H1 (cell line): ENCODE data around the gene AIG1. TPM values are rescaled to one million over a fixed set of nuclear protein-coding genes. Genes with fewer than 3 reads are reported as not detected.

ENCODE experiments used
- CTCF ChIA-PET: fragments of 300-600 bp; sonication (Branson Sonifier 250); formaldehyde crosslinking; loops from one replicate; lab custom pipeline; 2021; ENCODE audit not compliant: partially characterized antibody; lab: Charles Lee
- POLR2A ChIA-PET: fragments of 300-600 bp; sonication (Branson Sonifier 250); formaldehyde crosslinking; loops from one replicate; lab custom pipeline; 2021; ENCODE audit warnings: inconsistent platforms; ENCODE audit not compliant: partially characterized antibody; lab: Charles Lee
- DNase-seq, 2 experiments: peaks; one replicate each; pipeline versions ENCODE4 v3.0.0 to v3.0.0-alpha.2; 2010 to 2022; ENCODE audit warnings: low spot score in 2 of 2, low read depth in 1 of 2, mixed read lengths in 1 of 2
- FAIRE-seq: peaks from 2 replicates; lab custom pipeline; 2011; peaks lifted over from hg19 to GRCh38; lab: Jason Lieb, UNC
- H2AFZ ChIP-seq: 2 replicates; pipeline ENCODE4 v1.8.1; 2012; ENCODE audit warnings: low read length, inconsistent platforms
- H2AK5ac ChIP-seq: 2 replicates; pipeline ENCODE4 v1.6.1; 2013; ENCODE audit warnings: low read depth, low read length
- H2BK120ac ChIP-seq: replicated peaks from 2 replicates; pipeline ENCODE3; 2013; ENCODE audit warnings: low read depth, low read length, inconsistent platforms
- H2BK12ac ChIP-seq: 2 replicates; pipeline ENCODE4 v1.6.1; 2013; ENCODE audit warnings: low read depth, low read length
- H2BK15ac ChIP-seq: 2 replicates; pipeline ENCODE4 v1.6.1; 2013; ENCODE audit warnings: low read length
- H2BK20ac ChIP-seq: 2 replicates; pipeline ENCODE4 v1.6.1; 2013; ENCODE audit warnings: low read length
- H2BK5ac ChIP-seq: 2 replicates; pipeline ENCODE4 v1.6.1; 2013; ENCODE audit warnings: low read depth, low read length
- H3K14ac ChIP-seq: 2 replicates; pipeline ENCODE4 v1.6.1; 2013; ENCODE audit warnings: inconsistent platforms; ENCODE audit not compliant: insufficient read length
- H3K18ac ChIP-seq: 2 replicates; pipeline ENCODE4 v1.6.1; 2013; ENCODE audit warnings: low read length; ENCODE audit errors: extremely low read depth
- H3K23ac ChIP-seq: 2 replicates; pipeline ENCODE4 v1.6.1; 2013; ENCODE audit warnings: inconsistent platforms; ENCODE audit not compliant: insufficient read length
- H3K23me2 ChIP-seq: 2 replicates; pipeline ENCODE4 v1.6.1; 2013; ENCODE audit warnings: low read depth, low read length
- H3K27ac ChIP-seq: 2 replicates; pipeline ENCODE4 v1.6.1; 2011; ENCODE audit warnings: low read depth, low read length, inconsistent platforms
- H3K27me3 ChIP-seq, 4 experiments: replicated peaks in 1 of 4; 1 replicate in 1 of 4; 2 replicates in 3 of 4; pipeline versions ENCODE4 v1.6.1 to v1.8.1; 2011 to 2013; ENCODE audit warnings: low read length in 3 of 4, mild to moderate bottlenecking in 3 of 4, inconsistent platforms in 2 of 4, mixed read lengths in 2 of 4, moderate library complexity in 1 of 4; ENCODE audit not compliant: control insufficient read depth in 3 of 4, insufficient read depth in 3 of 4; ENCODE audit errors: extremely low read depth in 1 of 4
- H3K36me3 ChIP-seq, 4 experiments: 2 replicates each; pipeline versions ENCODE4 v1.6.1 to v1.8.1; 2011 to 2013; ENCODE audit warnings: mild to moderate bottlenecking in 4 of 4, low read length in 3 of 4, moderate library complexity in 2 of 4, control low read depth in 1 of 4, inconsistent platforms in 1 of 4; ENCODE audit not compliant: insufficient read depth in 4 of 4, control insufficient read depth in 2 of 4
- H3K4ac ChIP-seq: replicated peaks from 2 replicates; pipeline ENCODE3; 2013; ENCODE audit warnings: low read length, low read depth, mixed read lengths, inconsistent platforms; ENCODE audit not compliant: insufficient read length
- H3K4me1 ChIP-seq, 4 experiments: replicated peaks in 1 of 4; 1 replicate in 1 of 4; 2 replicates in 3 of 4; pipeline versions ENCODE4 v1.6.1 to v1.8.1; 2011 to 2013; ENCODE audit warnings: low read length in 3 of 4, inconsistent platforms in 2 of 4, mixed read lengths in 1 of 4; ENCODE audit not compliant: insufficient read depth in 4 of 4, control insufficient read depth in 3 of 4
- H3K4me2 ChIP-seq, 2 experiments: 2 replicates each; pipeline versions ENCODE4 v1.6.1 to v1.8.1; 2011 to 2013; ENCODE audit warnings: low read depth in 2 of 2, low read length in 2 of 2, control low read depth in 1 of 2, inconsistent platforms in 1 of 2, mild to moderate bottlenecking in 1 of 2; ENCODE audit not compliant: insufficient read depth in 1 of 2
- H3K4me3 ChIP-seq, 4 experiments: fragments of 200-600, 300-600 bp in 1 of 4; sonication (generic), shearing (Covaris generic), sonication (Bioruptor Twin) in 1 of 4; 2 replicates each; pipeline versions ENCODE4 v1.5.1 to v1.8.1; 2011 to 2016; ENCODE audit warnings: low read length in 4 of 4, low read depth in 3 of 4, control low read depth in 2 of 4, inconsistent platforms in 2 of 4, mild to moderate bottlenecking in 2 of 4, mixed read lengths in 1 of 4, moderate library complexity in 1 of 4; ENCODE audit not compliant: insufficient read depth in 2 of 4; ENCODE audit errors: extremely low read depth in 1 of 4
- H3K56ac ChIP-seq: replicated peaks from 2 replicates; pipeline ENCODE3; 2013; ENCODE audit warnings: low read depth, mild to moderate bottlenecking, mixed read lengths, low read length, inconsistent platforms; ENCODE audit not compliant: insufficient read length
- H3K79me1 ChIP-seq: 2 replicates; pipeline ENCODE4 v1.6.1; 2013; ENCODE audit warnings: low read depth, low read length, control low read depth
- H3K79me2 ChIP-seq, 2 experiments: 2 replicates each; pipeline versions ENCODE4 v1.6.1 to v1.8.1; 2012 to 2013; ENCODE audit warnings: low read length in 2 of 2, mild to moderate bottlenecking in 2 of 2, inconsistent platforms in 1 of 2; ENCODE audit not compliant: insufficient read depth in 2 of 2, control insufficient read depth in 1 of 2
- H3K9ac ChIP-seq, 4 experiments: replicated peaks in 1 of 4; 1 replicate in 1 of 4; 2 replicates in 3 of 4; pipeline versions ENCODE4 v1.6.1 to v1.8.1; 2011 to 2013; ENCODE audit warnings: low read depth in 3 of 4, low read length in 3 of 4, control low read depth in 2 of 4, mild to moderate bottlenecking in 2 of 4, moderate library complexity in 2 of 4, inconsistent platforms in 1 of 4; ENCODE audit errors: extremely low read depth in 1 of 4
- H3K9me3 ChIP-seq, 2 experiments: 2 replicates each; pipeline versions ENCODE4 v1.6.1 to v1.8.1; 2012 to 2013; ENCODE audit warnings: mild to moderate bottlenecking in 2 of 2, moderate library complexity in 2 of 2, control low read depth in 1 of 2, inconsistent platforms in 1 of 2, low read depth in 1 of 2, low read length in 1 of 2, mixed read lengths in 1 of 2; ENCODE audit not compliant: insufficient read depth in 2 of 2
- H4K20me1 ChIP-seq, 2 experiments: replicated peaks in 1 of 2; 2 replicates each; pipeline versions ENCODE3 to v1.8.1; 2011 to 2013; ENCODE audit warnings: inconsistent platforms in 2 of 2, low read length in 2 of 2, mild to moderate bottlenecking in 1 of 2; ENCODE audit not compliant: insufficient read depth in 2 of 2, control insufficient read depth in 1 of 2
- H4K5ac ChIP-seq: 2 replicates; pipeline ENCODE4 v1.6.1; 2013; ENCODE audit warnings: low read length, low read depth, mixed read lengths, inconsistent platforms; ENCODE audit not compliant: insufficient read length
- H4K8ac ChIP-seq: 2 replicates; pipeline ENCODE4 v1.8.0; 2013; ENCODE audit warnings: mild to moderate bottlenecking, moderate library complexity, low read length, inconsistent platforms; ENCODE audit not compliant: insufficient read depth; ENCODE audit errors: extremely low read depth
- H4K91ac ChIP-seq: replicated peaks from 2 replicates; pipeline ENCODE3; 2013; ENCODE audit warnings: low read length, mixed read lengths, inconsistent platforms; ENCODE audit not compliant: insufficient read length
- ASH2L ChIP-seq: fragments of 200-600, 300-600 bp; sonication (generic); IDR thresholded peaks from one replicate; pipeline ENCODE4 v1.7.1; 2017; ENCODE audit warnings: low read length
- CTBP2 ChIP-seq: IDR thresholded peaks from 2 replicates; pipeline ENCODE4 v1.7.0; 2011; ENCODE audit warnings: borderline replicate concordance, mild to moderate bottlenecking, moderate library complexity, mixed read lengths, low read length; ENCODE audit not compliant: insufficient read depth, insufficient read length
- GTF2F1 ChIP-seq: IDR thresholded peaks from 2 replicates; pipeline ENCODE4 v1.6.1; 2012; ENCODE audit warnings: low read depth, low read length, improper control_type of control experiment, borderline replicate concordance
- MAFK ChIP-seq: IDR thresholded peaks from 2 replicates; pipeline ENCODE4 v1.6.1; 2012; ENCODE audit warnings: low read depth, mild to moderate bottlenecking, improper control_type of control experiment, low read length
- RFX5 ChIP-seq: IDR thresholded peaks from 2 replicates; pipeline ENCODE4 v1.6.1; 2011; ENCODE audit warnings: low read depth, low read length, improper control_type of control experiment, borderline replicate concordance
- SP2 ChIP-seq: IDR thresholded peaks from 2 replicates; pipeline ENCODE4 v1.6.1; 2012; ENCODE audit warnings: mild to moderate bottlenecking, low read length, inconsistent platforms
- WGBS, 2 experiments: shearing (Covaris generic) in 1 of 2; methylation state at CpG; one replicate each; pipeline versions ENCODE4 v1.1.6 to v1.1.7; 2013 to 2015; ENCODE audit warnings: low lambda C conversion rate in 2 of 2, mixed read lengths in 2 of 2, inconsistent platforms in 1 of 2, low coverage in 1 of 2, missing lambda C conversion rate in 1 of 2; ENCODE audit not compliant: insufficient replicate concordance in 2 of 2, insufficient coverage in 1 of 2, insufficient read length in 1 of 2; ENCODE audit errors: extremely low coverage in 1 of 2, missing lambda C conversion rate in 1 of 2; 5-methylcytosine and 5-hydroxymethylcytosine counted together
- polyA plus RNA-seq, 7 experiments: library from polyadenylated mRNA; depleted of rRNA in 3 of 7; stranded (reverse) in 5 of 7; unstranded in 2 of 7; fragments of >200 nt in 5 of 7; fragments of 200-250 nt in 2 of 7; gene quantifications; 1 replicate in 5 of 7; 2 replicates in 1 of 7; 4 replicates in 1 of 7; pipeline versions ENCODE4 v1.2.1 to v1.2.3, GENCODE V29; 2011 to 2013; ENCODE audit warnings: missing spikeins in 2 of 7, mixed read lengths in 2 of 7
- total RNA-seq: library from RNA; stranded (reverse); fragmentation: NEBNext Ultra II Directional; extraction: Animal tissue kit (Norgen Biotek cat#: 25700); gene quantifications from 2 replicates; pipeline ENCODE4 v1.2.1, GENCODE V29; 2021

Gene AIG1
- total and polyA plus RNA-seq, 2 of the 8 experiments (the other 6 are each of a cell fraction or from before 2014, with no cell fraction given) = 56.6 to 58.4 TPM

DNA sequence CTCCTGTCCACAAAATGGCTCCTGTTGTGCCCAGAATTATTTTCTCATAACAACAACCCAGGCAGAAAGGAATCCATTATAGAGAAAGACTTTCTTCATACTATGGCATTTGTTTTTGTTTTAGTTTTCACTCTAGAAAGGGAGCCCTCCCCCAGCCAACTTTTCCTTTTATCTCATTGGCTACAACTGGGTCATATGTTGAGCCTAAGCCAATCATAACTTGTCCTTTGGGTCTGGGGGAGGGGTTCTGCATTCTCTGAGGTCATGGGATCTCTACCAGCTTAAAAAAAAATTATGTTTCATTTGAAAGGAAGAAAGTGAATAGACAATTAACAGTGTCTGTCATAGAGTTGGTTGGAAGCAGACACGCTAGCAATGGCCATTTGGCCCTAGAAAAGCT, 177.6 kb downstream of the AIG1 start:
- H3K14ac ChIP-seq = no peak overlapping the region
- POLR2A ChIA-PET = no interaction called here
- H3K23me2 ChIP-seq = no peaks in the 10 kb centered on the region
- H2BK5ac ChIP-seq = no peak overlapping the region
- H3K9ac ChIP-seq = no peak overlapping the region
- CTCF ChIA-PET = interaction anchor here (0.8 kb wide), 1 partner anchor 29 kb away, joined by 3 read pairs; no protein-coding TSS in a partner anchor
- no peak for DNase-seq
- no peak overlapping the region for H3K56ac ChIP-seq
- no peak overlapping the region for H3K23ac ChIP-seq
- no peak overlapping the region for H3K4me3 ChIP-seq
- no peaks in the 10 kb centered on the region for H3K27me3 ChIP-seq
- H2AFZ ChIP-seq = no peak overlapping the region
- H2BK20ac ChIP-seq = no peak overlapping the region
- WGBS, 2 experiments = 93% methylated on average over 1 of the region's 1 CpG; no CpG with 5 or more reads in 1 of the 2 experiments
- no peak for FAIRE-seq
- H3K79me1 ChIP-seq = no peaks in the 10 kb centered on the region
- no peaks in the 10 kb centered on the region for H3K36me3 ChIP-seq
- no peak overlapping the region for H2BK15ac ChIP-seq
- H3K4me1 ChIP-seq = peaks cover 0 to 2% (median under 1%) of the 10 kb centered on the region in 4 experiments; a peak in 2 of 7 replicates
- no peak overlapping the region for H4K8ac ChIP-seq
- H3K79me2 ChIP-seq = no peaks in the 10 kb centered on the region
- no peak overlapping the region for H4K91ac ChIP-seq
- no peak overlapping the region for H2BK120ac ChIP-seq
- TF ChIP-seq CTBP2 (no peak), SP2 (no peak), ASH2L (no peak), MAFK (no peak), RFX5 (no peak), GTF2F1 (no peak)
- no peak overlapping the region for H3K4me2 ChIP-seq
- no peak overlapping the region for H3K18ac ChIP-seq
- H4K20me1 ChIP-seq = no peaks in the 10 kb centered on the region
- no peaks in the 10 kb centered on the region for H3K9me3 ChIP-seq
- no peak overlapping the region for H2AK5ac ChIP-seq
- no peak overlapping the region for H3K27ac ChIP-seq
- H4K5ac ChIP-seq = no peak overlapping the region
- no peak overlapping the region for H2BK12ac ChIP-seq
- no peak overlapping the region for H3K4ac ChIP-seq
